Caco-2 (cell line): ENCODE measurements around the gene IQCK. TPM values are rescaled to one million over a fixed set of nuclear protein-coding genes. Genes with fewer than 3 reads are reported as not detected.

ENCODE experiments used
- BruUV-seq: library from RNA; stranded (reverse); fragments of 400-500 nt; replicated peaks from 2 replicates; lab custom pipeline; 2021; lab: Mats Ljungman, UMichigan
- CTCF ChIA-PET: fragments of 300-600 bp; sonication (Branson Sonifier 250); formaldehyde crosslinking; loops from one replicate; lab custom pipeline; 2022; ENCODE audit warnings: antibody characterized with exemption; lab: Charles Lee
- POLR2A ChIA-PET: fragments of 300-600 bp; sonication (Branson Sonifier 250); formaldehyde crosslinking; loops from one replicate; lab custom pipeline; 2022; ENCODE audit warnings: antibody characterized with exemption; lab: Charles Lee
- DNase-seq, 2 experiments: peaks; one replicate each; pipeline versions ENCODE4 v3.0.0 to v3.0.0-alpha.2; 2020 to 2022
- H3K27me3 ChIP-seq: replicated peaks from 2 replicates; pipeline ENCODE4 v1.6.0; 2011; ENCODE audit warnings: low read length; ENCODE audit not compliant: control insufficient read depth, insufficient read depth
- H3K36me3 ChIP-seq: 2 replicates; pipeline ENCODE4 v1.5.1; 2011; ENCODE audit warnings: low read length; ENCODE audit not compliant: control insufficient read depth, insufficient read depth
- H3K4me1 ChIP-seq: fragments of 250-450 bp; sonication (Bioruptor Pico); 2 replicates; pipeline ENCODE4 v1.5.1; 2020; ENCODE audit warnings: mild to moderate bottlenecking
- H3K4me3 ChIP-seq: 2 replicates; pipeline ENCODE4 v1.5.1; 2011; ENCODE audit warnings: low read depth, mild to moderate bottlenecking, control low read depth, low read length
- H3K9me3 ChIP-seq: fragments of 250-450 bp; sonication (Bioruptor Pico); 2 replicates; pipeline ENCODE4 v1.5.1; 2020; ENCODE audit warnings: mild to moderate bottlenecking, moderate library complexity
- H3K27ac Mint-ChIP-seq: one replicate; pipeline ENCODE4 v1.8.0; 2022; ENCODE audit warnings: mixed read lengths; ENCODE audit not compliant: unreplicated experiment
- H3K27me3 Mint-ChIP-seq: one replicate; pipeline ENCODE4 v1.8.0; 2022; ENCODE audit warnings: mixed read lengths; ENCODE audit not compliant: insufficient read depth, unreplicated experiment
- H3K36me3 Mint-ChIP-seq: one replicate; pipeline ENCODE4 v1.8.0; 2022; ENCODE audit warnings: mild to moderate bottlenecking, mixed read lengths; ENCODE audit not compliant: insufficient read depth, unreplicated experiment
- H3K4me1 Mint-ChIP-seq: one replicate; pipeline ENCODE4 v1.8.0; 2022; ENCODE audit warnings: low read depth, mixed read lengths; ENCODE audit not compliant: unreplicated experiment
- H3K4me3 Mint-ChIP-seq: one replicate; pipeline ENCODE4 v1.8.0; 2022; ENCODE audit warnings: mild to moderate bottlenecking, moderate library complexity, mixed read lengths; ENCODE audit not compliant: unreplicated experiment
- H3K9me3 Mint-ChIP-seq: one replicate; pipeline ENCODE4 v1.8.0; 2022; ENCODE audit warnings: mixed read lengths; ENCODE audit not compliant: unreplicated experiment
- intact Hi-C: fragments of 100-400 bp; cut with micrococcal nuclease; formaldehyde crosslinking; loops from one replicate; pipeline ENCODE4 v1.10.0; 2022; ENCODE audit not compliant: unreplicated experiment
- total RNA-seq: library from RNA; stranded (reverse); gene quantifications from 2 replicates; pipeline ENCODE4 v1.2.3, GENCODE V29; 2022
- TF ChIP-seq, protein P1 (sequence below), 2 experiments: fragments of 200-600 bp in 1 of 2; IDR thresholded peaks; 1 replicate in 1 of 2; 2 replicates in 1 of 2; pipeline versions ENCODE4 v1.5.1 to v1.8.0; 2011 to 2022; ENCODE audit warnings: antibody characterized with exemption in 1 of 2, control low read depth in 1 of 2, inconsistent platforms in 1 of 2, low read depth in 1 of 2, low read length in 1 of 2, mild to moderate bottlenecking in 1 of 2, moderate library complexity in 1 of 2; ENCODE audit not compliant: insufficient read depth in 1 of 2, severe bottlenecking in 1 of 2, unreplicated experiment in 1 of 2

IQCK gene
- total RNA-seq, 1 experiment from 2014 or later, result 2.0 TPM

DNA sequence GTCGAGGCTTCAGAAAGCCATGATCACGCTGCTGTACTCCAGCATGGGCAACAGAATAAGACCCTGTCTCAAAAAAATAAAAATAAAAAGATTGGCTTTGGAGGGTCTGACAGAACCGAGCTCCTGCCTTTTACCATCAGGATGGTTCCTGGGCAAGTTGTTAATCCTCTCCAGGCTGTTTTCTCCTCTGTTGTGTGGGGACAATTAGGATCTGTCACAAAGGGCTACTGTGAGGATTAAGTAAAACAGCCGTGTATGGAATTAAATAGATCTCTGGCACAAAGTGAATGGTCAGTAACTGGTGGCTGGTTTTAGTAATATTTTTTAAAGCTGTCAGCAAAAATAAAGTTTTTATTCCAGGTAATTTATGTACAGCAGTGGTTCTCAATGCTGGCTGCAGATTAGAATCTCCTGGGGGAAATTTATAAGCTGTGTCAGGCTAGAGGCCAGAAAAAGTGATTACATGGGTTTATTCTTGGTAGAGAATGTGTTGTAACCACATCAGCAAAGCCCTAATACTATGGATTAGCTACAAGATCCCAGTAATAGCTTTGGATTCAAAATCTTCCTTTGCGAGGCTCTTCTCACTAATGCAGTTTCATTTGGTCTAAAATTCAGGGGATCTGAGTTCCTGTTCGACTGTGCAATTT is 119.4 kb downstream of the IQCK start:
- H3K4me1 ChIP-seq, result no peaks in the 10 kb centered on the region
- BruUV-seq, result no TSS peak
- Mint-ChIP-seq H3K4me3 (no peak overlapping the region), H3K36me3 (no peaks in the 10 kb centered on the region), H3K9me3 (no peaks in the 10 kb centered on the region), H3K4me1 (no peaks in the 10 kb centered on the region), H3K27ac (no peak overlapping the region), H3K27me3 (no peaks in the 10 kb centered on the region)
- no peak overlapping the region for H3K4me3 ChIP-seq
- POLR2A ChIA-PET, result no interaction called here
- H3K36me3 ChIP-seq, result no peaks in the 10 kb centered on the region
- H3K9me3 ChIP-seq, result no peaks in the 10 kb centered on the region
- TF ChIP-seq, protein P1, sequence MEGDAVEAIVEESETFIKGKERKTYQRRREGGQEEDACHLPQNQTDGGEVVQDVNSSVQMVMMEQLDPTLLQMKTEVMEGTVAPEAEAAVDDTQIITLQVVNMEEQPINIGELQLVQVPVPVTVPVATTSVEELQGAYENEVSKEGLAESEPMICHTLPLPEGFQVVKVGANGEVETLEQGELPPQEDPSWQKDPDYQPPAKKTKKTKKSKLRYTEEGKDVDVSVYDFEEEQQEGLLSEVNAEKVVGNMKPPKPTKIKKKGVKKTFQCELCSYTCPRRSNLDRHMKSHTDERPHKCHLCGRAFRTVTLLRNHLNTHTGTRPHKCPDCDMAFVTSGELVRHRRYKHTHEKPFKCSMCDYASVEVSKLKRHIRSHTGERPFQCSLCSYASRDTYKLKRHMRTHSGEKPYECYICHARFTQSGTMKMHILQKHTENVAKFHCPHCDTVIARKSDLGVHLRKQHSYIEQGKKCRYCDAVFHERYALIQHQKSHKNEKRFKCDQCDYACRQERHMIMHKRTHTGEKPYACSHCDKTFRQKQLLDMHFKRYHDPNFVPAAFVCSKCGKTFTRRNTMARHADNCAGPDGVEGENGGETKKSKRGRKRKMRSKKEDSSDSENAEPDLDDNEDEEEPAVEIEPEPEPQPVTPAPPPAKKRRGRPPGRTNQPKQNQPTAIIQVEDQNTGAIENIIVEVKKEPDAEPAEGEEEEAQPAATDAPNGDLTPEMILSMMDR (IDR thresholded peaks at IDR 0.05; ENCODE audit: insufficient read depth in 1 of 2, low read depth in 1 of 2, low read length in 1 of 2, severe bottlenecking in 1 of 2, unreplicated experiment in 1 of 2), result no peak
- intact Hi-C loops, result no loop called here
- CTCF ChIA-PET, result interaction anchor here (1.1 kb wide), 1 partner anchor 86 kb away, joined by 3 read pairs; no protein-coding TSS in a partner anchor
- DNase-seq, result no peak
- H3K27me3 ChIP-seq, result no peaks in the 10 kb centered on the region

- peaks cover 2% of the 10 kb centered on the region for H3K4me1 Mint-ChIP-seq
- intact Hi-C loops, result no loop called here
- no peaks in the 10 kb centered on the region for H3K9me3 Mint-ChIP-seq
- POLR2A ChIA-PET, result no interaction called here
- no peak overlapping the region for H3K4me3 Mint-ChIP-seq
- Histone ChIP-seq H3K4me1 (no peaks in the 10 kb centered on the region), H3K36me3 (no peaks in the 10 kb centered on the region), H3K4me3 (no peak overlapping the region), H3K9me3 (no peaks in the 10 kb centered on the region), H3K27me3 (no peaks in the 10 kb centered on the region)
- no peak for DNase-seq
- CTCF ChIA-PET, result interaction anchor here (1.1 kb wide), 1 partner anchor 86 kb away, joined by 3 read pairs; no protein-coding TSS in a partner anchor
- no peaks in the 10 kb centered on the region for H3K36me3 Mint-ChIP-seq
- no peak overlapping the region for H3K27ac Mint-ChIP-seq
- BruUV-seq, result no TSS peak
- H3K27me3 Mint-ChIP-seq, result no peaks in the 10 kb centered on the region
- TF ChIP-seq, protein P1 (IDR thresholded peaks at IDR 0.05; ENCODE audit: insufficient read depth in 1 of 2, low read depth in 1 of 2, low read length in 1 of 2, severe bottlenecking in 1 of 2, unreplicated experiment in 1 of 2), result no peak
Measured at GRCh38 chr16:19837984-19838707, 120.1 kb downstream of the IQCK start.

- Mint-ChIP-seq H3K9me3 (no peaks in the 10 kb centered on the region), H3K27ac (no peak overlapping the region), H3K4me1 (peaks cover 6% of the 10 kb centered on the region), H3K36me3 (no peaks in the 10 kb centered on the region), H3K27me3 (no peaks in the 10 kb centered on the region), H3K4me3 (no peak overlapping the region)
- DNase-seq, result no peak
- ChIA-PET POLR2A (no interaction called here), CTCF (no interaction called here)
- BruUV-seq, result no TSS peak
- H3K4me1 ChIP-seq, result no peaks in the 10 kb centered on the region
- intact Hi-C loops, result no loop called here
- no peak overlapping the region for H3K4me3 ChIP-seq
- no peaks in the 10 kb centered on the region for H3K9me3 ChIP-seq
- no peaks in the 10 kb centered on the region for H3K27me3 ChIP-seq
- TF ChIP-seq, protein P1 (IDR thresholded peaks at IDR 0.05; ENCODE audit: insufficient read depth in 1 of 2, low read depth in 1 of 2, low read length in 1 of 2, severe bottlenecking in 1 of 2, unreplicated experiment in 1 of 2), result no peak
- no peaks in the 10 kb centered on the region for H3K36me3 ChIP-seq
Measured at GRCh38 chr16:19840524-19841110, 122.5 kb downstream of the IQCK start.
